ENCODE data around the gene PGLYRP2.

PGLYRP2 gene

DNA sequence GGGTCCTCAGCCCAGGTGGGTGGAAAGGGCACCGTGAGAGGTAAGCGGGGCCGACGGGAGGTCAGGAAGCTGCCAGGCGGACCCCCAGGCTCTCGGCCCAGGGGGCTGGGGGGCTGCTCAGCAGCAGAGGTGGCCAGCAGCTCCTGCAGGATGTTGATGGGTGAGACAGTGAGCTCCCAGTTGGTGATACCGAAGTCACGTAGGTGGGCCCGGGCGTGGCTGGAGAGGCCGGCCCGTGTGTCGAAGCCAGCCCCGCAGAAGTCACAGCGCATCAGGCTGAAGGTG, 42.5 kb downstream of the PGLYRP2 start:
- Histone ChIP-seq H3K36me3 (replicated peaks; ENCODE audit: insufficient read depth, low read length) (no peaks in the 10 kb centered on the region), H3K27me3 (replicated peaks; ENCODE audit: insufficient read depth, low read length) (peaks cover 21% of the 10 kb centered on the region), H3K9ac (ENCODE audit: low read length) (no peak overlapping the region), H3K27ac (ENCODE audit: low read length) (no peak overlapping the region), H3K79me2 (ENCODE audit: low read length) (peaks cover 5% of the 10 kb centered on the region), H3F3A (ENCODE audit: insufficient read depth, low read length) (peaks cover 4% of the 10 kb centered on the region; the same call in 1 of the 2 replicates), H3K4me2 (ENCODE audit: low read depth, low read length) (no peak overlapping the region), H3K9me3 (replicated peaks; ENCODE audit: insufficient read depth, low read length) (no peaks in the 10 kb centered on the region), H3K4me1 (ENCODE audit: low read length) (peaks cover 3% of the 10 kb centered on the region; the same call in 1 of the 2 replicates), H4K20me1 (ENCODE audit: insufficient read depth, low read length) (no peaks in the 10 kb centered on the region), H2AFZ (ENCODE audit: low read length) (no peak overlapping the region), H3K9me2 (replicated peaks; ENCODE audit: insufficient read depth, low read length) (no peaks in the 10 kb centered on the region), H3K4me3 (ENCODE audit: low read length) (no peak overlapping the region)
- DNase-seq: no peak
- no peak for TF ChIP-seq EZH2 (optimal IDR thresholded peaks at IDR 0.05; ENCODE audit: low read depth, low read length)
- TF ChIP-seq, protein P1, sequence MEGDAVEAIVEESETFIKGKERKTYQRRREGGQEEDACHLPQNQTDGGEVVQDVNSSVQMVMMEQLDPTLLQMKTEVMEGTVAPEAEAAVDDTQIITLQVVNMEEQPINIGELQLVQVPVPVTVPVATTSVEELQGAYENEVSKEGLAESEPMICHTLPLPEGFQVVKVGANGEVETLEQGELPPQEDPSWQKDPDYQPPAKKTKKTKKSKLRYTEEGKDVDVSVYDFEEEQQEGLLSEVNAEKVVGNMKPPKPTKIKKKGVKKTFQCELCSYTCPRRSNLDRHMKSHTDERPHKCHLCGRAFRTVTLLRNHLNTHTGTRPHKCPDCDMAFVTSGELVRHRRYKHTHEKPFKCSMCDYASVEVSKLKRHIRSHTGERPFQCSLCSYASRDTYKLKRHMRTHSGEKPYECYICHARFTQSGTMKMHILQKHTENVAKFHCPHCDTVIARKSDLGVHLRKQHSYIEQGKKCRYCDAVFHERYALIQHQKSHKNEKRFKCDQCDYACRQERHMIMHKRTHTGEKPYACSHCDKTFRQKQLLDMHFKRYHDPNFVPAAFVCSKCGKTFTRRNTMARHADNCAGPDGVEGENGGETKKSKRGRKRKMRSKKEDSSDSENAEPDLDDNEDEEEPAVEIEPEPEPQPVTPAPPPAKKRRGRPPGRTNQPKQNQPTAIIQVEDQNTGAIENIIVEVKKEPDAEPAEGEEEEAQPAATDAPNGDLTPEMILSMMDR (IDR thresholded peaks at IDR 0.05; ENCODE audit: low read length): no peak
- no peak for TF ChIP-seq EZH2phosphoT487 (IDR thresholded peaks at IDR 0.05; ENCODE audit: low read length)

DNA sequence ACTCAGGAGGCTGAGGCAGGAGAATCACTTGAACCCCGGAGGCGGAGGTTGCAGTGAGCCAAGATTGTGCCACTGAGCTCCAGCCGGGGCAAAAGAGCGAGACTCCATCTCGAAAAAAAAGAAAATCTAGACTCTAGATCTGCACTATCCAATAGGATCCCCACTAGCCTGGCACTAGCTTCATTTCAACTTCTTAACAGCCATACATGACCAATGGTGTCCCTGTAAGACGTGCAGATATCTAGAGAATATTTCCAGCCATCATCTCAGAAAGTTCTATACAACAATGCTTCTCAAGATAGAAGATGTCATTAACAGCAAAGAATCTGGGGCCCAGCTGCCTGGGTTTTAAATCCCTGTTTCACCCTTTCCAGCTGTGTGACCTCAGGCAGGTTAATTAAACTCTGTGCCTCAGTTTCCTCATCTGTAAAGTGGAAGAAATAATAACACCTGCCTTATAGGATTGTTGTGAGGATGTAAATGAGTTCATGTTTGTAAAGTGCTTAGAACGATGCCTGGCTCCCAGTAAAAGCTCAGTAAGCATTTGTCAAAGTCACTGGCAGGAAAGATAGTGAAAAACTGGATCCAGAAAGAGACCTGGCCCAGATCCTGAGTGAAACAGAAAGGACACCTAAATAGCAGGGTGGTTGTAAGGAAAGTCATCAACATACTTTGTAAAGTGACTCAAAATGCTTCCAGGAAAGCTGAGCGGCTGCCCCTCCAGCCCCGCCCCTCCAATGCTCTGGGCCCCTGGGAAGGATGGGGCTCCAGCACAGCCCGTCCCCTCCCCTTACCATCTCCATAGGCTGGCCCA, 43.1 kb downstream of the PGLYRP2 start:
- H3K4me1 ChIP-seq (ENCODE audit: low read length): peaks cover 7% of the 10 kb centered on the region

DNA sequence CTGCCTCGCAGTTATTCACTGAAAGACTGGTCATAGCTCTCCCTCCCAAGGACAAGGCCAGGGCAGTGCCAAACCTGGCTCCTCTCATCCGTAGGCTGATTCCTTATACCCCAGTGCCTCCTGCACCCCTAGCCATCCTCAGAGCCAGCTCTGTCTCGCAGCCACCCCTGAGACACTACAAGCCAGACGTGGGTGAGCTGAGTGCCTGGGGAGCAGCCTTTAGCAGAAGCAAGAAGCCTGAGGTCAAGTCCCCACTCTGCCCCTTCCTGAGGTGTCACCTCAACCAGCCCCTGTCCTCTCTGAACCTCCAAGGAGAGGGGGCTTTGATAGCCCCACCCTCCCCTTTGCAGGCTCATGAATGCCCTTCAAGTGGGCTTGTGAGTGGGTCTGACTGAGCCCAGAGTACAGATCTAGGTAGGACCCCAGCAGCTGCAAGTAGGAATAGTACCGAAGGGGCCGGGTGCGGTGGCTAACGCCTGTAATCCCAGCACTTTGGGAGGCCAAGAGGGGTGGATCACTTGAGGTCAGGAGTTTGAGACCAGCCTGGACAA, 45.7 kb downstream of the PGLYRP2 start:
- Histone ChIP-seq H4K20me1 (ENCODE audit: insufficient read depth, low read length) (no peaks in the 10 kb centered on the region), H3K79me2 (ENCODE audit: low read length) (peaks cover 37% of the 10 kb centered on the region), H3F3A (ENCODE audit: insufficient read depth, low read length) (peaks cover 4% of the 10 kb centered on the region; the same call in 1 of the 2 replicates), H3K27me3 (replicated peaks; ENCODE audit: insufficient read depth, low read length) (no peaks in the 10 kb centered on the region), H3K4me3 (ENCODE audit: low read length) (peak overlapping the region; percentile 73; the same call in 1 of the 2 replicates), H3K9ac (ENCODE audit: low read length) (peak overlapping the region; percentile 67; the same call in 1 of the 2 replicates), H2AFZ (ENCODE audit: low read length) (peak overlapping the region; percentile 99), H3K4me1 (ENCODE audit: low read length) (peaks cover 14% of the 10 kb centered on the region), H3K27ac (ENCODE audit: low read length) (no peak overlapping the region), H3K9me2 (replicated peaks; ENCODE audit: insufficient read depth, low read length) (no peaks in the 10 kb centered on the region), H3K9me3 (replicated peaks; ENCODE audit: insufficient read depth, low read length) (no peaks in the 10 kb centered on the region), H3K4me2 (ENCODE audit: low read depth, low read length) (peak overlapping the region; percentile 97; the same call in 1 of the 2 replicates), H3K36me3 (replicated peaks; ENCODE audit: insufficient read depth, low read length) (no peaks in the 10 kb centered on the region)
- DNase-seq: no peak
- TF ChIP-seq, protein P1 (IDR thresholded peaks at IDR 0.05; ENCODE audit: low read length): no peak
- no peak for TF ChIP-seq EZH2 (optimal IDR thresholded peaks at IDR 0.05; ENCODE audit: low read depth, low read length)
- no peak for TF ChIP-seq EZH2phosphoT487 (IDR thresholded peaks at IDR 0.05; ENCODE audit: low read length)

More for the DNA sequence above, 43.1 kb downstream of the PGLYRP2 start:
- H4K20me1 ChIP-seq (ENCODE audit: insufficient read depth, low read length): no peaks in the 10 kb centered on the region
- H3K27me3 ChIP-seq (replicated peaks; ENCODE audit: insufficient read depth, low read length): peaks cover 21% of the 10 kb centered on the region
- no peak overlapping the region for H2AFZ ChIP-seq (ENCODE audit: low read length)
- no peak overlapping the region for H3K4me2 ChIP-seq (ENCODE audit: low read depth, low read length)
- no peak overlapping the region for H3K4me3 ChIP-seq (ENCODE audit: low read length)
- H3K9me3 ChIP-seq (replicated peaks; ENCODE audit: insufficient read depth, low read length): no peaks in the 10 kb centered on the region
- no peak for DNase-seq
- H3F3A ChIP-seq (ENCODE audit: insufficient read depth, low read length): peaks cover 4% of the 10 kb centered on the region; the same call in 1 of the 2 replicates
- H3K27ac ChIP-seq (ENCODE audit: low read length): no peak overlapping the region
- no peaks in the 10 kb centered on the region for H3K36me3 ChIP-seq (replicated peaks; ENCODE audit: insufficient read depth, low read length)
- peaks cover 11% of the 10 kb centered on the region for H3K79me2 ChIP-seq (ENCODE audit: low read length)
- no peak overlapping the region for H3K9ac ChIP-seq (ENCODE audit: low read length)
- TF ChIP-seq EZH2phosphoT487 (IDR thresholded peaks at IDR 0.05; ENCODE audit: low read length) (no peak), EZH2 (optimal IDR thresholded peaks at IDR 0.05; ENCODE audit: low read depth, low read length) (no peak)
- TF ChIP-seq, protein P1 (IDR thresholded peaks at IDR 0.05; ENCODE audit: low read length): no peak
- H3K9me2 ChIP-seq (replicated peaks; ENCODE audit: insufficient read depth, low read length): no peaks in the 10 kb centered on the region

All from MM.1S (cell line).